Epidermal melanocyte (primary cell): ENCODE results near the gene PAPPA.

Experiments
- DNase-seq: peaks from one replicate; pipeline ENCODE4 v3.0.0; 2011; ENCODE audit warnings: low spot score; ENCODE audit not compliant: insufficient read length

The PAPPA gene

DNA sequence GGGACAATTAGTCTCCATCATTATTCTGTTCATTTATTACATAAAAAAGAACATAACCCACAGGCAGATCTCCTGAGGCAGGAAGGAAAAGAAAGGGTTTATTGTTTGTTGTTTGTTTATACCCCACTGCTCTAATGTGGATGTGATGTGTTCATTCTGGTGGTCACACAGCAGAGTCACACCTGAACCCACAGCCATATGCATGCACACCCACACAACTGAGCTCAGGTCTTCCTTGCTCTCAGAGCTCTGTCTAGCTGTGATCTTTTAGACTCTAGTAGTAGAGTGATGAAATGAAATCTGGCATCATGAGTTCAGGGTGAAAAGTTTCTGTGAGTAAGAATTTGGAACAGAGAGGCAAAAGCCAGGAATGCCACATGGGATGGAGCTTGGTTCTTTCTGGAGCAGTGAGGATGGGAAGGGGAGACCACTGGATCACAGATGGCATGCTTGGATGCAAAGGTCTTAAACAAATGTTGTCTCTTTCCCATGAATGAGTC, 227.0 kb downstream of the PAPPA start:
- no peak for DNase-seq

DNA sequence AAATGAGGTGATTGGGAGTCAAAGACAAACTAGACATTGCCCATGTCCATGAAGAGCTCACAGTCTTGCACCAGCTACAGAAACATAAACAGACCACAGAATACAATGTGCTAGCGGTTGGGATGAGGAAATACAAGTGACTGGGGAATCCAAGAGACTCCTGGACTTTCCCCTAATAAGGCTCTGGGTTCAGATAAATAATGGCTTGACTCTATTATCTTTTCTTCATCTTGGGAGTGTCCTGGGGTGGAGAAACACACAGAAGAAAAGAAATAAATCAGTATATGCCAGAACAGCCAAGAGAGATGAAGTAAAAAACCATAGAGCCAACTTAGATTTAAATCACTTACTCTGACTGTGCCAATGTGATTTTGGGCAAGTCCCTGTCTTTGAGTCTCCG, 227.8 kb downstream of the PAPPA start:
- no peak for DNase-seq

DNA sequence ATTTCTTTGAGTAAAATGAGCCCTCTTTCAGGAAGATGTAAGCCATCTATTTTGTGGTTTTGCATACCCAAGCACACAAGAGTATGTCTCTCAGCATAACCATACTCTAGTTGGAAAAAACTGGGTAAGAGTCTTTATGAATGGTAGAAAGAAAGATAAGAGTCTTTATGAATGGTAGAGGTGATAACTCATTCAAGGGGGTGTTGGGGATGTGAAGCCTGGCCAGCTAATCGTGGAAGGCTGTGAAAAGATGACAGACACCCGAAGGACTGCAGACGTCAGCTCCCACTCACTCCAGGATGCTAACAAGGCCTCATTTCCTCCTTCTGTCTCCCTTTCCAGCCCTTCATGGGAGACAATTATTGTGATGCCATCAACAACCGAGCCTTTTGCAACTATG, 228.5 kb downstream of the PAPPA start:
- no peak for DNase-seq

DNA sequence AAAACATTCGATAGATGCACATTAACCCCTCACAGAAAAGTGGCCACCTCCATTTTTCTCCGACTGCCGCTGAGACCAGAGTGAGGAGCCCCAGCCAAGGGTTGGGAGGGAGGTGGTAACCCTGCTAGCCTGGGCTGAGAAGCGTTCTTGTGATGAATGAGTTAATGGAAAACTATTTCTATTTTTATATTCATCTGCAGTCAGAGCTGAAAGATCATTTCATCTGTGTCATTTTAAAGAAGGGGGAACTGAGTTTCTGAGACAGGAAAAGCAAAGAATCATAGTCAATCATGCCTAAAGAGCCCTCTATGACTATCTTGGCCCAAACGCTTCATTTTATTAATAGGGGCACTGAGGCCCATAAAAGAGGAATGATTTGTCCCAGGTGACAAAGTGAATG, 229.5 kb downstream of the PAPPA start:
- no peak for DNase-seq

DNA sequence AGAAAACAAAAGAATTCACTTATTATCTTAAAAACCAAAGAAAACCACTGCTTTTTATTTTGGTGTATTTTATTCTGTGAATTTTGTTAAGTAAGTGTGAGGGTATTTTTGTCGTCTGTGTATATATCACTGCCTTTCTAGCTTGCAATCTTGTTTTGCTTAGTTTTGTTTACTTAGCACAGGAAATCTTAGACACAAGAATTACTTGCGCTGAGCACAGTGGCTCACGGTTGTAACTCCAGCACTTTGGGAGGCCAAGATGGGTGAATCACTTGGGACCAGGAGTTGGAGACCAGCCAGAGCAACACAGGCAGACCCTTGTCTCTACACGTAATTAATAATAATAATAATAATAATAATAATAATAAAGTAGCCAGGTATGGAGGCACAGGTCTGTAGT, 230.3 kb downstream of the PAPPA start:
- DNase-seq, result no peak

DNA sequence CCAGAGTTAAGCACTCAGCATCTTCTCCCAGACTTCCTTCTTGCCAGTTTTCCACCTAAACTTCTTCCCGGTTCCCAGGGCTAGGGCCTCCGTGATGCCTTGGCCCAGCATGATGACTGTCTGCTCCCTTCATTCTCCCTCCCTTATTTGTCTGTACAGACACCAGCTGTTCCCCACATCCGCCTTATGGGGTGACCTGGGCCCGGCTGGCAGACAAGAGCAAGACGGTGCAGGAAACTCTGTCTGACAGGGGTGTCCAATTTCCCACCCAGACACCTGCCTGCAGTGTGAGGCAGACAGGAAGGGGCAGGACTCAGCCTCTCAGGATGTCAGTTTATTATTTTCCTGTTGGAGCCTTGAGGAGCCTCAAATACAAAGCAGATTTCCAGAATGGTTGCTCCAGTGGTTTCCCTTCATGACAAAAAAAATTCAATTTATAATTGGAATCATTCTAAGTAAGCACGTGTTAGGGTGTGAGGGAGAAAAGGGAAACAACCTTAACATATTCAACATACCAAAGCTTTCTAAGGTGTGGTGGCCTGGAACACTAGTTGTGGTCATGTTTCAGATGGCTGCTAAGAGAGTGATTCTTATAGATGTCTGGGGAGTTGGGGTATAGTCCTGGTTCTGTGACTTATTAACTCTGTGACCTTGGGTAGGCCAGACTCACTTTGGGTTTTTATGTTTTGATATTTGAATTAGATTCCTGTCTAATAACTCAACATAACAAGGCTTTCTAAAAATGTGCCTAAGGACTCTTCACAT, 234.5 kb downstream of the PAPPA start:
- no peak for DNase-seq

DNA sequence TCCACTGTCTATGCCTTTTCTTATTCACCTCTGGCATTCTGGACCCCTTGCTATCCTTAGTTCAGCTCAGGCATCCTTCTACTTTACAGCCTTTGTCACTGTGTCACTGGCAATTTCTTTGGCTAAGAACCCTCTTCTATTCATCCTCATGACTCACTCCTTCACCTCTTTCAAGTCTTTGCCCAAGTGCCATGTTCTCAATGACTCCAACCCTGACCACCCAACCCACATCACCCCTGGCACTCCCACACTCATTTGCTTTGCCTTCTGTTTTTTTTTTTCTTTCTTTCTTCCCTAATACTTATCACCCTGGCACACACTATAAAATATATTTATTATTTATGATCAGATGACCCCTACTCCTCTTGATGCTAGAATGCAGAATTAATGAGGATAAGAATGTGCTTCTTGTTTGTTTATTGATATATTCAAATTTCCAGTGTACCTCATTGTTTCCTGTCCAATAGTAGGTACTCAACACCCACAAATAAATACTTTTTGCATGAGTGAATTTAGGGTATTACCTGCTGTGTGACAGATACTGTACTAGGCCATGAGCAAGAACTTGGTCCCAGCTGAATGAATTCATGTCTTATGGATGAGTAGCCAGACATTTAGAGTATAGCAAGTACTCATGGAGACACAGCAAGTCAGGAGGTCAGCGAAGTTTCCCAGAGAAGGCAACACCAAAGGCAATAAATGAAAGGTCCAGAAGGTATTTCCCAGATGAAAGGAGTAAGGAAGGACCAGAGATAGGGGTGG, 236.1 kb downstream of the PAPPA start:
- no peak for DNase-seq

DNA sequence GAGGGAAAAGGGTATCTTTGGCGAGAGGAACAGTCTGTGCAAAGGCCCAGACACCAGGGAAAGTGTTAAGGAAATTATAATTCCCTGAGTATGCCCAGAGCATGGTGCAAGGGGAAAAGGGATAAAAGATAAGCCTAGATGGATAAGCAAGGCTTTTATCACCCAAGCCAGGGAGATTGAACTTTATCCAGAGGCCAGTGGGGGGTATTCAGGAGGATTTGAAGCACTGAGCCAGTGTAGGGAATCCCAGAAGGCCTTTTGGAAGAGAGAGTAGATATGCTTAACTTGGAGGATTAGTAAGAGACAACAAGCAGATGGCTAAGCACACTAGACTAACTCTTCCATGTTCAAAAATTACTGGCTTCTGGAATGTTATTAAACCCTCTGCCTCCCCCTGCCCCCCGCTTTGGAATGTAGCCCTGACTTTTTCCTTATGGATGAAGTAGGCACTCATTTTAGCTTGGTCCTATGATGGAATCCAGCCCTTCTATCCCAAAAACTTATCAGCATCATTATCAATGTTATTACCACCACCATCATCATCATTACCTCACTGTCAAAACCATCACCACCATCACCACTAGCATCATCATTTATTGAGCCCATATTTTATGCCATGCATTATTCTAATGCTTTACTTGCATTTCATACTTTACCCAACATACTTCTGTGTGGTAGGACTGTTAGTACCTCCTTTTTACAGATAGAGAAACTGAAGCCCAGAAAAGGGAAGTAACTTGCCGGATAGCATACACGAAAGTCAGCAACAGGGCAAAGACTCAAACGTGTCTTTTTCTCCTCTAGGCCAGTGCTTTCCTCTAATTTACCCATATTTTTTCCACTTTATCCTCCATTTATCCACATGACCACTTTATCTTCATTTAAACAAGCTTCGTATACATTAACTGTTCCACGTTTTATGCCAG, 237.0 kb downstream of the PAPPA start:
- DNase-seq, result no peak

DNA sequence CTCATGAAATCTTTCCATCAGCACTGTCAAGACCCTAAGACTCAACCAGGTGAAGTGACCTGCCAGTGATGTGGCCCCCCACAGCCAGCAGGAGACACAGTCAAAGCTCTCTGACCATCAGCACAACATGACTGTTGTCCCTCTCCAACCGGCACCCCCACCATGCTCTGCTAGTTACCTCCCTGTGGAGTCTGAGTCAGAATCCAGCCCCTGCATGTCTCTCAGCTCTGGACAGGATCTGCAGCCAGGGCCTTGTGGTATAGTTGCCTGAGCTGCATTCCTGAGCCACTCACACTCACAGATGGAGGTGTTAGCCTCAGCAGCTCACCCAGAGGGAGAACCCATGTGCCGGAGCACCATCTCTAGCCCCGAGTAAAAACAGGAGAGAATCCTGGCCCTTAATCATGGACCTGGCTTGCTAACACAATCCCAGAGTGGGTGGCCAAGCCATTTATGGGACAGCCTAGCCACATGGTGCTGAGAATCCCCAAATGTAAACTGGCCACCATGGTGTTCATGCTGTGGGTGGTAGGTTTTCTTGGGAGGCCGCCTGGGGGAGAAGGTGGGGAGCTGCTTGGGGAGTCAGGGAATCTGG, 237.8 kb downstream of the PAPPA start:
- no peak for DNase-seq

DNA sequence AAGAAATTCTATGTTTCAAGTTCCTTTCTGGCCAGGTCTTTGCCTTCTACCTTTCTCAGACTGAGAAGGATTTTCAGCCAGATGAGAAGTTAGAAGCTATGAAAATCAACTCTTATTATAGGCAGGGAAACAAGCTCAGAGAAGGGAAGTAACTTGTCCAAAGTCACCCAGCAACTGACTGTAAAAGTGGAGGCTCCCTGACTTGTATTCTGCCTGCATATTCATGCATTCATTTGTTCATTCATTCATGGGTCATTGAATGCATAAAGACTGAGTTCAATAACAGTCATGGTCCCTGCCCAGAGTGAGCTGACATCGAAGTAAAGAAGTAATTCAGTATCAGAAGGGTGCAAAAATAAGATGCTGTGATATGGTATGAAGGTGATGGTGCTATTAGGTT, 239.6 kb downstream of the PAPPA start:
- DNase-seq, result no peak

DNA sequence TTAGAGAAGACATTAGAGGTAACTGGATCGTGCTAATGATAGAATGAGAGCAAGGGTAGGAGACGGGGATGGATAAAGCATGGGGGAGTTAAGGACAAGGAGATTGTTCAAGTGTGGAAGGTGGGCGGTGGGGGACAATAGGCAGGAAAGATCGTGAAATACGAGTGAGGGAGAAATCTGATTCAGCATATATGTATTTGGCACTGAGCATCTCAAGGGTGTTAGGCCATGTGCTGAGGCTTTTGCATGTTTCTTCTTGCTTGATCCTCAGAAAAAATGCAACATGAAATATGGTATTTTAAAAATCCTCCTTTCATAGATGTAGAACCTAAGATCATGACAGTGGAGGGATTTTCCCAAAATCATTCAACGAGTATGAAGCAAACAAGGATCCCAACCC, 240.5 kb downstream of the PAPPA start:
- no peak for DNase-seq

DNA sequence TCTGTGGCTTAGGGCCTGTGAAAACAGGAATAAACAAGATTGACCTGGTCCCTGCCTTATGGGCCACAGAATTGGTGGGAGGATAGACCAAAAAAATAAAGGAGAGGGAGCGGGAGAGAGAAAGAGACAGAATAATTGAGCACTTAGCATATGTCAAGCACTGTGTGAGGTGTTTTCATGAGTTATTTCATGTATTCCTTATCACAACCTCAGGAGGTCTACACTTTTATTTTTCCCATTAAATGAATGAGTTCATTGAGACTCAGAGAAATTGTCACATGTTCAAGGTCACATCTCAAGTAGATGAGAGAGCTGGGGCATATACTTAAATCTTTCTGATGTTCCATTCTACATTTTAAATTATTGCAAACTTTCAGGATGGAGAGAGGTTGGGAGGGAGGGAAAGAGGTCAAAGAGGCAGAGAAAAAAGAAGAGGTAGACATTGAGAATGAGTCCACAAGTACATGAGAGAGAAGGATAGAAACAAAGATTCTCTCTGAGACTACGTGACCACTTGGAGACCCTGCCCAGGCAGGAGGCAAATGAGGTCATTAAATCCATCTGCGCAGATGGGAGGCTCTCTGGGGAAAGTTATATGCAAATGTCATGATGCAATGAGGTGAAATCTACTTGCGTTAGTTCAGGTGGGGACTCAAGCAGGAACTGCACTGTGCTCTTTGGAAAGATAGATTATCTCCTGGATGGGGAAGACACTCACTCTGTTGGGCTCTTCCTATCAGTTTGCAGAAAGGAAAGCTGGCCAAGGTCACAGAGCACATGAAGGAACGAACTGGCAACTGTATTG, 241.5 kb downstream of the PAPPA start:
- no peak for DNase-seq

DNA sequence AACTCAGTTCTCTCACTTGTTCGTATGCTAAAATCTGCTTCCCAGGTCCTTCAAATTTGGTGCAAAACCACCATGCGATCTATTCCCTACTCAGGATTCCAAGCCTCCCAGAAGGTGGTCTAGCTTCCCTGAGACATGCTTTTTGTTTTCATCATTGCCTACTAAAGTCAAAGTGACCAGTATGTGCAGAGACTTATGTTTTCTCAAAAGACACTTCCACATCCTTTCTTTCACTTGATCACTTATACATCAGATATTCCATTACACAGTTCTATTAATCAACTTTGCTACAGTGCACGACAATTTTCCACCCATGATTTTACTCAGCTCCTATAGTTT, 242.1 kb downstream of the PAPPA start:
- DNase-seq, result no peak

DNA sequence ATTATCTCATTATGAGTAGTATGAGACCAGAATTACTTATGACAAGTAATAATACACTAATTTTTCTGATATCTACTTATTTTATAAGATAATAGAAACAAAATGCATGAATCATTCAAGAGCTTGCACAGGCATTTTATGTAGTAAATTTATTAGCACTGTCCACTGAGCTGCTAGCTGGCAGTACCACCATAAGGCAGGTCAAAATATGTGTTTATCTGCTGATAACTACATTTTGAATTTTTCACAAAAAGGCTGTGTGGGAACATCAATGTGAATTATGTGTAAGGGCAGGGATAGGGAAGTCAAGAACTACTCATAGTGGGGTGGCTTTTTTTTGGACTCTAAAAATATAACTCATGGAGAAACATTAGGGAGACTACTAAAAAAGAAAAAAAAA, 249.6 kb downstream of the PAPPA start:
- no peak for DNase-seq

DNA sequence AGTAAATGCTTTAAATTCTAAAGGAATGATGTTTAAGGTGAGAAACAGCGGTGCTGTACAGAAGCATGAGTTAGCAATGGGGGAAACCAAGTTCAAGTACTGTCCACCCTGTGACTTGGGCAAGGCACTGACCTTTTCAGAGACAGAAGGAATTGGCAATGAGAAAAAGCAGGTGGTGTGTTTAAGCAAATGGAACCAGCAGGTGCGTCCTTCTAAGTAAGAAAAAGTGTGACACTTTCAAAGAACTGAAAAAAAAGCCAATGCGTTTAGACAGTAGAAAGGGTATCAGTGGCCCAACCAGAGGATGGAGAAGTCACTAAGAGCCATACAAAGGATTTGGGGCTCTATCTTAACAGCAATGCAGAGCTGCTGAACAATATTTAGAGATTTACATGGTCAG, 250.6 kb downstream of the PAPPA start:
- DNase-seq, result no peak

DNA sequence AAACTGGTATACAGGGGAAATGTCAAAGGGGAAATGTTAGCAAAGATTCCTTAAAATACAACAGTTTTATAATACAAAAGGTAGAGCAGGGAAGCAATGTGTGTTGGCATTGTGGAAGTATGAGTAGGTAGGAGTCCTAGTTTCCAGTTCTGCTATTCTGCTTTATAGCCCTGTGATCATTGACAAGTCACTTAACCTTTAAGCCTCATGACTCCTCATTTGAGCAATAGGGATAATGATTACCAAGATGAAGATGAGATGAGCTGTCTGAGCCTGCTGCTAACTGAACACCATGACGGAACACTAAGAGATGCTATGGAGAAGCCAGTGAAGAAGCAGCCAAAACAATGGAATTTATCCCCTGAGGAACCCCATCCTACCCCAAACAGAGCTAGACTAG, 251.7 kb downstream of the PAPPA start:
- DNase-seq, result no peak

DNA sequence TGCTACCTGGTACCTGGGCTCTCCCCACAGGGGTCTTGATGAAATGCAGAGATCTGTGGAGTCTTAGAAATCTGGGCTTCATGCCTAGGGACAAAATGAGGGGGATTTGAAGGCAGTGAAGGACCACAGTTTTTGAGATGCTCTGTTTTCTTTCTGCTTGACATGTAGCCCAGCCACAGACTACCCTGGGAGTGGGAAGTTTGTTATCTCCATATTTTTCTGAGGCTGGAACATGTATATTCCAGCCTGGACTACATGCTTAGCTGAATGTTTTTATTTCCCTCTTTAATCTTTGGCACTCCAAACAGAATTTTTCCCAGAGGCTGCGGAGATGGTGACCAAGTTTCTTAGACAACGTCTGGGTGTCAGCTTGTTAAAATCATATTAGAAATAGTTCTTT, 252.9 kb downstream of the PAPPA start:
- DNase-seq, result no peak

DNA sequence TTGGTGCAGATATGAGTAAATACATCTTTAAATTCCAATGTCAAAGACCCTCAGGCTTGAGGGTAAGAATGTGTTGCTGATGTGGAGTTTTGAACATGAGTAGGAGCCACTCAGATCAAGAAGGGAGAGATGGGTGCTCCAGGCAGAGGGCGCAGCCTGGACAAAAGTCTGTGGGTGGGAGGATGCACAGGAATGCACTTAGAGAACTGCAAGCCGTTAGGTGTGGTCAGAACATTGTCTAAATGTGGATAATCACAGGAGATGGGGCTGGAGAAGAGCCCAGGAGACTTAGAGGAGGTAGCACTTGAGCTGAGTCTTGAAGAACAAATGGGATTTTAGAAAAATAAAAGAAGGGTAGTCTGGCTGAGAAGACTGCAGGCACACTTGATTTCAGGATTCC, 255.5 kb downstream of the PAPPA start:
- no peak for DNase-seq

DNA sequence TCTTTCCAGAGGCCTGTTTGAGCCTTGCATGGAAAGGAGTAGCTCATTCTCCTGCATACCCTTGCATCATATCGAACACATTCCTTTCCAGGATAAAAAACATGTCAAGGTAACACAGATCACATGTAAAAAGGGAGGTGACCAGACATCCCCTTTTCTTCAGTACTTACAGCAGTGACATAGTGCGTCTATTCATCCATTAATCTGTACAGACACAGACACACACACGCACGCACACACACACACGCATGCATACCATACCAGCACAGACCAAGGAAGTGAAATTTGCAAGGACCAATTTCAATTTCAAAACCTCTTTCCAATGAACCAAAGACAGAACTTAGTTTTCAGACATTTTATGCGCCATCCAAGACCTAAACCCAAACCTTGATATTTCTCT, 256.0 kb downstream of the PAPPA start:
- no peak for DNase-seq

DNA sequence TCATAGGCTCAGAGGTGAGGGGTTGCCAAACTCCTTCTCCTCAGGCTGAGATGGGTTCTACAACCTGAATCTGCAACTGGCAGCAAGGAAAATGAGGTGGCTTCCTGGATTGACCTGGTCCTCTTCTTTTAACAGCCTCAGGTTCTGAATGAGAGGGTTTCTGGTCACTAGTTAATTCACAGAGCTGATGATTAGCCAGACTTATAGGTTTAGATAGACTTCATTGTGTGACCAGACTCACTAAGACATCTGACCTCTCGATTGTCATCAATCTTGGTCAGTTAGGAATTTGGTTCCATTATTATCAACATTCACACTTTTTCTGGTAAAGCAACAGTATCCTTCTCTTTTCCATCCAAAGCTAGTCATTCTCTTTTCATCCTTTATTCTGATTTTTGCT, 257.9 kb downstream of the PAPPA start:
- DNase-seq, result no peak

DNA sequence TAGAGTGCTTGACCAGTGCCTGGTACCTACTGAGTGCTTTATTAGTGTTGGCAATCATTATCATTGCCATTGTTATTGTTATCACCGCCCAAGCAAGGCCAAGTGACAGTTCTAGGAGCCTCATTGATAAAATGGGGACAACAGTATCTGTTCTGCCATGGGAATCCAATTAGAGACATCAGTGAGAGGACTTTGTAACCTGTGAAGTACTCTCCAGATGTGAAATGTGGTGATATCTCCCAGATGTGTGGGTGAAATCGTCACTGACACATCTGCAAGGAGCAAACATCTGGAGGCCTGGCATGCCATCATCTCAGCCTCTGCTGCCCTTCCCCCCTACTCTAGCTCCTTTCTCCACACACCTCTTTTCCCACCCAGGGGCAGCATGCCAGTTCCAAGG, 260.8 kb downstream of the PAPPA start:
- no peak for DNase-seq
